NCI-H146 (cell line): ENCODE results near the gene ADAMTS17.
"Not testable (repeated sequence)": the region's sequence is repeated elsewhere in the genome, so short reads cannot be mapped to it uniquely, and the experiment has no call there.

Source experiments
- DNase-seq: peaks from one replicate; lab custom pipeline; 2025; lab: John Stamatoyannopoulos, UW

Gene ADAMTS17

GRCh38 chr15:100339451-100339850 lies 2.3 kb downstream of the ADAMTS17 start:
- not testable (repeated sequence) for DNase-seq

- DNase-seq: peak; percentile 77
Measured at GRCh38 chr15:100338971-100339444, 2.8 kb downstream of the ADAMTS17 start.

- DNase-seq: no peak
Measured at GRCh38 chr15:100338247-100338646, 3.5 kb downstream of the ADAMTS17 start.

- DNase-seq: no peak
Measured at GRCh38 chr15:100337096-100338044, 4.4 kb downstream of the ADAMTS17 start.

- DNase-seq: no peak
Measured at GRCh38 chr15:100336061-100336460, 5.7 kb downstream of the ADAMTS17 start.

- DNase-seq: peak; percentile 56
Measured at GRCh38 chr15:100335335-100335999, 6.3 kb downstream of the ADAMTS17 start.

- DNase-seq: no peak
Measured at GRCh38 chr15:100334905-100335304, 6.9 kb downstream of the ADAMTS17 start.

- no peak for DNase-seq
Measured at GRCh38 chr15:100334456-100334855, 7.3 kb downstream of the ADAMTS17 start.

GRCh38 chr15:100334015-100334414 lies 7.8 kb downstream of the ADAMTS17 start:
- DNase-seq: no peak

- no peak for DNase-seq
Measured at GRCh38 chr15:100333236-100333635, 8.5 kb downstream of the ADAMTS17 start.

GRCh38 chr15:100332721-100333120 lies 9.1 kb downstream of the ADAMTS17 start:
- DNase-seq: no peak

GRCh38 chr15:100332231-100332630 lies 9.5 kb downstream of the ADAMTS17 start:
- DNase-seq: no peak

- no peak for DNase-seq
Measured at GRCh38 chr15:100330629-100331215, 11.1 kb downstream of the ADAMTS17 start.

GRCh38 chr15:100330221-100330620 lies 11.6 kb downstream of the ADAMTS17 start:
- no peak for DNase-seq

GRCh38 chr15:100328796-100329195 lies 13.0 kb downstream of the ADAMTS17 start:
- peak; percentile 94 for DNase-seq

GRCh38 chr15:100318880-100319279 lies 22.9 kb downstream of the ADAMTS17 start:
- no peak for DNase-seq

GRCh38 chr15:100314809-100315400 lies 26.9 kb downstream of the ADAMTS17 start:
- DNase-seq: no peak

GRCh38 chr15:100311833-100312476 lies 29.8 kb downstream of the ADAMTS17 start:
- DNase-seq: peak; percentile 48

GRCh38 chr15:100311154-100311625 lies 30.6 kb downstream of the ADAMTS17 start:
- DNase-seq: no peak

- no peak for DNase-seq
Measured at GRCh38 chr15:100310513-100311153, 31.1 kb downstream of the ADAMTS17 start.

- no peak for DNase-seq
Measured at GRCh38 chr15:100310041-100310405, 31.8 kb downstream of the ADAMTS17 start.
